Left forelimb (tissue), 1 donor: ENCODE measurements around the gene DIP2A.
A peak's percentile ranks its signal among the peaks of the same experiment; 100 is the strongest.

Experiments used
- DNase-seq: peaks from one replicate; pipeline ENCODE4 v3.0.0-alpha.2; 2018; ENCODE audit warnings: low spot score

DIP2A gene

GRCh38 chr21:46458315-46459023 is at the start of gene DIP2A:
DIP2A (plus strand) TSS chr21:46458891; CDS start chr21:46459132, 241 bp downstream.
- peak; percentile 97 for DNase-seq

GRCh38 chr21:46409641-46410406 is 48.9 kb upstream of the DIP2A start:
- DNase-seq = no peak

- DNase-seq = no peak
These were observed 48.2 kb upstream of the DIP2A start for GRCh38 chr21:46410516-46410915.

GRCh38 chr21:46411236-46411635 is 47.5 kb upstream of the DIP2A start:
- DNase-seq = no peak

- no peak for DNase-seq
These were observed 47.0 kb upstream of the DIP2A start for GRCh38 chr21:46411691-46412090.

- no peak for DNase-seq
These were observed 45.9 kb upstream of the DIP2A start for GRCh38 chr21:46412521-46413364.

- DNase-seq = no peak
These were observed 45.4 kb upstream of the DIP2A start for GRCh38 chr21:46413365-46413696.

- no peak for DNase-seq
These were observed 43.8 kb upstream of the DIP2A start for GRCh38 chr21:46414965-46415275.

GRCh38 chr21:46416551-46416950 is 42.1 kb upstream of the DIP2A start:
- DNase-seq = no peak

GRCh38 chr21:46418265-46418946 is 40.3 kb upstream of the DIP2A start:
- DNase-seq = no peak

- DNase-seq = no peak
These were observed 38.2 kb upstream of the DIP2A start for GRCh38 chr21:46420241-46421190.

GRCh38 chr21:46421191-46421750 is 37.4 kb upstream of the DIP2A start:
- DNase-seq = no peak

- no peak for DNase-seq
These were observed 36.7 kb upstream of the DIP2A start for GRCh38 chr21:46421756-46422555.

- DNase-seq = no peak
These were observed 36.0 kb upstream of the DIP2A start for GRCh38 chr21:46422636-46423241.

GRCh38 chr21:46423546-46424038 is 35.1 kb upstream of the DIP2A start:
- no peak for DNase-seq

- DNase-seq = no peak
These were observed 34.6 kb upstream of the DIP2A start for GRCh38 chr21:46424039-46424591.

GRCh38 chr21:46424621-46425020 is 34.1 kb upstream of the DIP2A start:
- no peak for DNase-seq

GRCh38 chr21:46425041-46425440 is 33.6 kb upstream of the DIP2A start:
- DNase-seq = no peak

- no peak for DNase-seq
These were observed 33.1 kb upstream of the DIP2A start for GRCh38 chr21:46425571-46425970.
